Activated T-cell treated with anti-CD3 and anti-CD28 coated beads for 48 hours (primary cell): ENCODE results near the gene STK35.

Source experiments
- DNase-seq: peaks from one replicate; pipeline ENCODE4 v3.0.0-alpha.2; 2020; ENCODE audit warnings: low read depth

Gene STK35

GRCh38 chr20:2135013-2135412, 33.4 kb downstream of the STK35 start:
- no peak for DNase-seq

- no peak for DNase-seq
These were observed 34.6 kb downstream of the STK35 start for GRCh38 chr20:2136275-2136674.

GRCh38 chr20:2137552-2138201, 36.0 kb downstream of the STK35 start:
- no peak for DNase-seq

GRCh38 chr20:2138396-2138795, 36.8 kb downstream of the STK35 start:
- DNase-seq = no peak

- DNase-seq = no peak
These were observed 37.6 kb downstream of the STK35 start for GRCh38 chr20:2139250-2139649.

- no peak for DNase-seq
These were observed 38.1 kb downstream of the STK35 start for GRCh38 chr20:2139736-2140135.

GRCh38 chr20:2140561-2140960, 38.9 kb downstream of the STK35 start:
- DNase-seq = no peak

GRCh38 chr20:2141600-2142575, 40.3 kb downstream of the STK35 start:
- DNase-seq = no peak

GRCh38 chr20:2142649-2143048, 41.0 kb downstream of the STK35 start:
- no peak for DNase-seq

GRCh38 chr20:2143594-2143993, 42.0 kb downstream of the STK35 start:
- DNase-seq = no peak

- no peak for DNase-seq
These were observed 43.2 kb downstream of the STK35 start for GRCh38 chr20:2144850-2145249.

GRCh38 chr20:2145376-2145775, 43.7 kb downstream of the STK35 start:
- DNase-seq = no peak

- DNase-seq = no peak
These were observed 44.6 kb downstream of the STK35 start for GRCh38 chr20:2146080-2146867.

GRCh38 chr20:2149507-2149906, 47.9 kb downstream of the STK35 start:
- DNase-seq = no peak

GRCh38 chr20:2150660-2151059, 49.0 kb downstream of the STK35 start:
- DNase-seq = no peak

GRCh38 chr20:2151858-2152281, 50.2 kb downstream of the STK35 start:
- DNase-seq = no peak

GRCh38 chr20:2152317-2152716, 50.7 kb downstream of the STK35 start:
- DNase-seq = no peak

- no peak for DNase-seq
These were observed 51.7 kb downstream of the STK35 start for GRCh38 chr20:2153326-2153725.

GRCh38 chr20:2156224-2156623, 54.6 kb downstream of the STK35 start:
- DNase-seq = no peak

GRCh38 chr20:2156666-2157624, 55.3 kb downstream of the STK35 start:
- no peak for DNase-seq

GRCh38 chr20:2162125-2162822, 60.6 kb downstream of the STK35 start:
- DNase-seq = no peak
